Bronchial epithelial cell (primary cell): ENCODE data around the gene TBX2. TPM values are rescaled to one million over a fixed set of nuclear protein-coding genes. Genes with fewer than 3 reads are reported as not detected.

Source experiments
- DNase-seq: peaks from one replicate; pipeline ENCODE4 v3.0.0-alpha.2; 2010; ENCODE audit warnings: low read depth
- FAIRE-seq: peaks from 2 replicates; lab custom pipeline; 2011; peaks lifted over from hg19 to GRCh38; lab: Jason Lieb, UNC
- H3K27me3 ChIP-seq: 2 replicates; pipeline ENCODE4 v1.5.1; 2011; ENCODE audit warnings: low read length; ENCODE audit not compliant: control insufficient read depth, insufficient read depth
- H3K36me3 ChIP-seq: 2 replicates; pipeline ENCODE4 v1.5.1; 2011; ENCODE audit warnings: low read length; ENCODE audit not compliant: control insufficient read depth, insufficient read depth
- H3K4me3 ChIP-seq: 2 replicates; pipeline ENCODE4 v1.5.1; 2011; ENCODE audit warnings: mild to moderate bottlenecking, low read depth, low read length, control low read depth
- CTCF ChIP-seq: IDR thresholded peaks from 2 replicates; pipeline ENCODE4 v1.5.1; 2011; ENCODE audit warnings: mild to moderate bottlenecking, moderate library complexity, low read length, control low read depth, inconsistent platforms; ENCODE audit not compliant: insufficient read depth, severe bottlenecking
- total RNA-seq: library from RNA; depleted of rRNA; stranded (reverse); fragments of >200 nt; gene quantifications from 2 replicates; pipeline ENCODE4 v1.2.1, GENCODE V29; 2014

The TBX2 gene
- total RNA-seq, 1 donor from 2014 or later, result 0.26 TPM

- FAIRE-seq, result no peak
- H3K4me3 ChIP-seq, result no peak overlapping the region
- H3K27me3 ChIP-seq, result peaks cover 45% of the 10 kb centered on the region
- no peak for TF ChIP-seq CTCF
- no peak for DNase-seq
- no peaks in the 10 kb centered on the region for H3K36me3 ChIP-seq
These were observed 3.0 kb upstream of the TBX2 start for GRCh38 chr17:61396586-61397085.

DNA sequence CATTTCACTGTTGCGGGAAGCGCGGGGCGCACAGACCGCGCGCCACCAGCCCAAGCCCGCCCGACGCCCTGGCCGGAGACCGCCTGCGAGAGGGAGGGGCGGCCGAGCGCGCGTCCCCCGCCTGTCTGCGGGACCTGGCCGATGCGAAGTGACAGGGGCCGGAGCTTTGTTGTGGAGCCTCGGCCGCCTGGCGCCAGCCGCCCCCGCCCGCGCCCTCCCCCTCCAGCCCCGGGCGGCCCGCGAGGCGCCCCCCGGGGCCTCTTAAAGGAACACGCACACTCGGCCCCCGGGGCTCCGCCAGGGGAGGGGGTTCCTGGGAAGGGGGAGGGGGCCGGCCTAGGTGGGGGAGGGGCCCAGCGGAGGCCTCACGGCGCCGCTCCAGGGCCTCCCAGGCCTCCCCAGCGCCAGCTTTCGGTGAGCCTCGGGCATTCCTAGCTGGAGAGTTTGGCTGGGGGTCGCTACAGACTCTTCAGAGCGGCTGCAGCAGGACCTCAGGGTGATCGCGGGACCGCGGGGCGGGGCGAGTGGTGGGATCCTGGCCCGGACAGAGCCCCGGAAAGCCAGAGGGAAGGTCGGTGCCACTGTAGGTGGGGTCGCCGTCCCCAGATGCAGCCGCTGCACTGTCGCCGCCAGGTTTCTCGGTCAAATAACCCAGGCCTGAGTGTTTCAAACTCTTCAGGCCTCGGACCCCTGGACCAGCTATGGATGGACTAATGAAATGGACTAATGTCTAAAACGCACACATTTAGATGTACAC is 2.4 kb upstream of the TBX2 start:
- Histone ChIP-seq H3K27me3 (peaks cover 51% of the 10 kb centered on the region), H3K36me3 (no peaks in the 10 kb centered on the region), H3K4me3 (no peak overlapping the region)
- DNase-seq (no peak), FAIRE-seq (no peak)
- no peak for TF ChIP-seq CTCF

DNA sequence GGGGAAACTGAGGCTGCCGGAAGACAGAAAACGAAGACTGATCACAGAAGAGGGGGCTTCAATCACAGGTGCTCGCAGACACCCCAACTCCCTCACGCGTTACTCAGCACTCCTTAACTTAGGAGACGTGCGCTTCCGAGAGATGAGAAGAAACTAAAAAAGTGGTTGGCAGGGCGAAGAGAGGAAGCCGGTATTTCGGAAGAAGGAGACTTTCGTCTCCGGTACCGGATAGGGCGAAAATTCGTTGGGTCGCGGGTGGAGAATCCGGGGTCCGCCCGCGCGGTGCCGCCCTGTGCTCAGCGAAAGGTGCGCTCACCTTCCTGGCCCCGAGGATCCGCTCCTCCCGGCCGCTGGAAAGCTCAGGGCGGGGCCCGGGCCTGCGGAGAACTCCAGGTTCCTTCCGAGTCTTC is 917 bp upstream of the TBX2 start:
- H3K4me3 ChIP-seq, result no peak overlapping the region
- DNase-seq, result no peak
- no peak for FAIRE-seq
- no peaks in the 10 kb centered on the region for H3K36me3 ChIP-seq
- TF ChIP-seq CTCF, result no peak
- peaks cover 61% of the 10 kb centered on the region for H3K27me3 ChIP-seq

DNA sequence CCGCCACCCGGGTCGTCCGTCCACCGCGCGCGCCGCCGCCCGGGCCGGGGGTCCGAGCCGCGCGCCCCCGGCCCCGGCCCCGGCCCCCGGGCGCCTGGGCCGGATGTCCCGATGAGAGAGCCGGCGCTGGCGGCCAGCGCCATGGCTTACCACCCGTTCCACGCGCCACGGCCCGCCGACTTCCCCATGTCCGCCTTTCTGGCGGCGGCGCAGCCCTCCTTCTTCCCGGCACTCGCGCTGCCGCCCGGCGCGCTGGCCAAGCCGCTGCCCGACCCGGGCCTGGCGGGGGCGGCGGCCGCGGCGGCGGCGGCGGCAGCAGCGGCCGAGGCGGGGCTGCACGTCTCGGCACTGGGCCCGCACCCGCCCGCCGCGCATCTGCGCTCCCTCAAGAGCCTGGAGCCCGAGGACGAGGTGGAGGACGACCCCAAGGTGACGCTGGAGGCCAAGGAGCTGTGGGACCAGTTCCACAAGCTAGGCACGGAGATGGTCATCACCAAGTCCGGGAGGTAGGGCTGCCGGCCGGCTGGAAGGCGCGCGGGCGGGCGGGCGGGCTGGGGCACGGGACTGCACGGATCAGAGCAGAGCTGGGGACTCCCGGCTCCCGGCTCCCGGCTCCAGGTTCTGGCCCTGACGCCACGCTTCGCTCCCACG is 548 bp downstream of the TBX2 start:
- Histone ChIP-seq H3K36me3 (no peaks in the 10 kb centered on the region), H3K4me3 (no peak overlapping the region), H3K27me3 (peaks cover 67% of the 10 kb centered on the region)
- DNase-seq (no peak), FAIRE-seq (no peak)
- no peak for TF ChIP-seq CTCF

DNA sequence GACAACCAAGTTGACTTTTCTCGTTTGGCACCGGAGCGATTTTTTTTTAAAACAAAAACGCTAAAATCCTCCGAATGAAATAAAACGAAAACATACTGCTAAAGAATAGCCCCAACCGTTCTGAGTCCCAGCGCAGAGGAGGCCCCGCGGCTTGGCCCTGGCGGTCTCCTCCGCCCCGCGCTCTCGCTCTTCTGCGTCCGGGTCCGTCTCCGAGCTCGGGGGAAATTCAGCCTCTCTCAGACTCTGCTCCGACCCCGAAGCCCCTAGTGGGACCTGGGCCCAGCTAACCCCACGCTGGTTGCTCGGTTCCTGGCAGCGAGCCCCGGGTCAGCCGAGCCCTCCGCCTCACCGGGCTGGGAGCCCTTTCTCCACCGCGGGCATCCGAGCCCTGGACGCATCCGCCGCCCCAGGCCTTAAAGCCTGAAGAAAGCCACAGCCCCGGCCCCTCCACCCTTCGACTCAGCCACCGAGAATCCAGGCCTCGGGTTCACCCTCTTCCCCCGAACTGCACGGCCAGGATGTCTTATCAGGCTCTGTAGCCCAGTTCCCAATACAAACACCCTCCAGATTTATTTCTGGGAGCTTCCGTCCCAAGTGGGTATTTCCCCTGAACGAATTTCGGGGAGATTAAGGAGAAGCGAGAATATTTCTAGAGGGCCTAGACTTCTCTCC is 1.2 kb downstream of the TBX2 start:
- no peak for FAIRE-seq
- Histone ChIP-seq H3K36me3 (no peaks in the 10 kb centered on the region), H3K27me3 (peaks cover 66% of the 10 kb centered on the region), H3K4me3 (no peak overlapping the region)
- DNase-seq, result no peak
- no peak for TF ChIP-seq CTCF
